Testis (tissue), 2 donors: ENCODE measurements around the gene TAAR9.

ENCODE experiments used
- POLR2A ChIP-seq: fragments of 450-650 bp; IDR thresholded peaks from one replicate; pipeline ENCODE4 v1.6.1; 2017; ENCODE audit warnings: antibody characterized with exemption, mild to moderate bottlenecking, moderate library complexity
- TF ChIP-seq, protein P1 (sequence below), 3 experiments: fragments of 450-650 bp in 2 of 3; fragments of 200-600 bp in 1 of 3; sonication (generic) in 1 of 3; IDR thresholded peaks; one replicate each; pipeline ENCODE4 v1.5.1; 2016 to 2019; ENCODE audit warnings: antibody characterized with exemption in 3 of 3, mild to moderate bottlenecking in 2 of 3, moderate library complexity in 1 of 3

DNA sequence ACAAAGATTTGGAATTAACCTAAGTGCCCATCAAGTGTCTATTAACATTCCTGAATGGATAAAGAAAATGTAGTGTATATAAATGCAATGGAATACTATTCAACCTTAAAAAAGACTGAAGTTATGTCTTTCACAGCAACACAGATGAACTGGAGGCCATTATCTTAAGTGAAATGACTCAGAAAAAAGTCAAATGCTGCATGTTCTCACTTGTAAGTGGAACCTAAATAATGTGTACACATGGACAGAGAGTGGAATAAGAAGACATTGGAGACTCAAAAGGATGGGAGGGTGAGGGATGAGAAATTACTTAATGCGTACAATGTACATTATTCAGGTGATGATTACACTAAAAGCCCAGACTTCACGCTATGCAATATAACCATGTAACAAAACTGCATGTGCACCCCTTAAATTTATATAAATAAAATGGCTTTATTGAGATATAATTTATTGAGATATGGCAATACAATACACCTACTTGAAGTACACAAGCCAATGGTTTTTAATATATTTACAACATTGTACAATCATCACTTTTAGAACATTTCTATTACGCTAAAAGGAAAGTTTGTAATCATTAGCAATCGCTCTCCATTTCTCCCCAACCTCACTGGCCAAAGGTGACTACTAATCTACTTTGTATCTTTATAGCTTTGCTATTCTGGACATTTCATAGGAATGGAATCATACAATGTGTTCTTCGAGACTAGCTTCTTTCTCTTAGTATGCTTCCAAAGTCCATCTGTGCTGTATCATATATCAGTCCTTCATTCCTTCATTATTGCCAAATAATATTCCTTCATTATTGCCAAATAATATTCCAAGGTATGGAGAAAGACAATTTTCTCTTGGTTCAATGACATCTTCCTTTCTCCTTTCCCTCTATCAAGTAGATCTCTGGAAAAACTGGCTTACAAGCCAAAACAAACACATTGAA, 30.9 kb upstream of the TAAR9 start:
- TF ChIP-seq, protein P1, sequence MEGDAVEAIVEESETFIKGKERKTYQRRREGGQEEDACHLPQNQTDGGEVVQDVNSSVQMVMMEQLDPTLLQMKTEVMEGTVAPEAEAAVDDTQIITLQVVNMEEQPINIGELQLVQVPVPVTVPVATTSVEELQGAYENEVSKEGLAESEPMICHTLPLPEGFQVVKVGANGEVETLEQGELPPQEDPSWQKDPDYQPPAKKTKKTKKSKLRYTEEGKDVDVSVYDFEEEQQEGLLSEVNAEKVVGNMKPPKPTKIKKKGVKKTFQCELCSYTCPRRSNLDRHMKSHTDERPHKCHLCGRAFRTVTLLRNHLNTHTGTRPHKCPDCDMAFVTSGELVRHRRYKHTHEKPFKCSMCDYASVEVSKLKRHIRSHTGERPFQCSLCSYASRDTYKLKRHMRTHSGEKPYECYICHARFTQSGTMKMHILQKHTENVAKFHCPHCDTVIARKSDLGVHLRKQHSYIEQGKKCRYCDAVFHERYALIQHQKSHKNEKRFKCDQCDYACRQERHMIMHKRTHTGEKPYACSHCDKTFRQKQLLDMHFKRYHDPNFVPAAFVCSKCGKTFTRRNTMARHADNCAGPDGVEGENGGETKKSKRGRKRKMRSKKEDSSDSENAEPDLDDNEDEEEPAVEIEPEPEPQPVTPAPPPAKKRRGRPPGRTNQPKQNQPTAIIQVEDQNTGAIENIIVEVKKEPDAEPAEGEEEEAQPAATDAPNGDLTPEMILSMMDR (IDR thresholded peaks at IDR 0.05): no peak
- TF ChIP-seq POLR2A: no peak
